ENCODE measurements around the gene COX18.

The COX18 gene

DNA sequence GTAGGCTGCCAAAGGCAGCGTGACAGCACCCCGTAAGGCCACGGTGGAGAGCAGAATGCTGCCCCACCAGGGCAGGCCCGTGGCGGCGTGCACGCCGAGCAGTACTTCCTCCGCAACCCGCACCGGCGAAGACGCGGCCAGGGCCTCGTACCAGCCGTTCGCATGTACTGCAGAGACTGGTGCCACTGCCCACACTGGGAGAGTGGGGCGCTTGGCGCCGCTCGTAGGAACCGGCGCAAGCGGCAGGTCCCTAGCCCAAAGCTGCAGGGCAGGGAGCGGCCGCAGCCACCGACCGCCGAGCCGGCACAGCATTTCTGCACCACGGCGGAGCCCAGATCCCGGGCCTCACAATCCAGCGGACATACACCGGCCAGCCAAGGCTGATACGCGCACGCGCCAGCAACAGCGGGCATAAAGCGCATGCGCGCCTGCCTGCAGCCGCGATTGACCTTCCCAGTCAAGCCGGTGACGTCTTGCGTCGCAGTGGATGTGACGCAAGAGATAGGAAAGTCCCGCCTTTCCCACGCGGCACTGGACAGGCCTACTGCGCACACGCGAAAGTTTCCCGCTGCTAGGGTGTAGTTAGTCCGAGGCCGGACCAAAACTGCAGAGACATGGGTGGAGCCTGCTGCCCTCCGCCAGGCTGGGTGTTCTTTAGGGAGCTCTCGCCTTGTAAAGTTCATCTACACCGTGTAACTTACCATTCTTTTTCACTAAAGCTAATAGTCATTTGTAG lies at the start of gene COX18:
Gene COX18, minus strand, starts transcription at position 379 of the 736 bp plus-strand sequence. Its CDS starts 67 bp downstream, at position 312.
- peak; percentile 94 for TF ChIP-seq Cebpa-rat (IDR thresholded peaks at IDR 0.05)
- Histone ChIP-seq H3K9ac (peak within 1 kb of the TSS; percentile 88), H3K27ac (peak within 1 kb of the TSS; percentile 91), H3K27me3 (no peaks in the 10 kb centered on the region), H3K9me3 (no peaks in the 10 kb centered on the region), H3K4me3 (peak within 1 kb of the TSS; percentile 74), H3K36me3 (peaks cover 7% of the 10 kb centered on the region), H3K4me2 (peak within 1 kb of the TSS; percentile 80), H3K4me1 (peaks cover 16% of the 10 kb centered on the region), H4K20me1 (no peaks in the 10 kb centered on the region)

DNA sequence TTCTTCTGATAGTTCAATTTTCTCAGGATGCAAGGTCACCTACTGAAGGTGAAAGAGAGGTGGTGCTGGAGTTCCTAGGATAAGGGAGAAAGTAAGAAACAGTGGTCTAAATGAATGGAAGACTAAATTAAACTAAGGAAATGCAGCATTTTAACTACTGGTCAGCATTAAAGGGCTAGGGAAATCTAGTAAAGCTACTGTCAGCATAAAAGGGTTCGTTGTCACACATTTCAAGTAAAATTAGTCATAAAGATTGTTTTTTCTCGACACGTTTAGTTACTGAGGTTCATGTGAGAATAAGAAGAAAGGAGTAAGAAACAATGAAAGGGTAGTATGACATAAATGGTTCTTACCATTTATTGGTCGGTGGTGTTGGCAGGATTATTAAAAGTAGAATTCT lies 40.0 kb upstream of the COX18 start:
- no peaks in the 10 kb centered on the region for H3K4me1 ChIP-seq
- no peaks in the 10 kb centered on the region for H4K20me1 ChIP-seq
- no peak overlapping the region for H3K4me2 ChIP-seq
- no peak overlapping the region for H3K4me3 ChIP-seq
- H3K9ac ChIP-seq, result no peak overlapping the region
- no peaks in the 10 kb centered on the region for H3K27me3 ChIP-seq
- no peak overlapping the region for H3K27ac ChIP-seq
- no peak for TF ChIP-seq Cebpa-rat (IDR thresholded peaks at IDR 0.05)
- no peaks in the 10 kb centered on the region for H3K9me3 ChIP-seq
- peaks cover 88% of the 10 kb centered on the region for H3K36me3 ChIP-seq

GRCh38 chr4:73104695-73105094 lies 35.2 kb upstream of the COX18 start:
- no peak overlapping the region for H3K27ac ChIP-seq
- peaks cover 86% of the 10 kb centered on the region for H3K36me3 ChIP-seq
- H3K4me3 ChIP-seq, result no peak overlapping the region
- H4K20me1 ChIP-seq, result no peaks in the 10 kb centered on the region
- no peak overlapping the region for H3K9ac ChIP-seq
- no peak for TF ChIP-seq Cebpa-rat (IDR thresholded peaks at IDR 0.05)
- no peaks in the 10 kb centered on the region for H3K9me3 ChIP-seq
- H3K27me3 ChIP-seq, result no peaks in the 10 kb centered on the region
- H3K4me2 ChIP-seq, result no peak overlapping the region
- no peaks in the 10 kb centered on the region for H3K4me1 ChIP-seq

DNA sequence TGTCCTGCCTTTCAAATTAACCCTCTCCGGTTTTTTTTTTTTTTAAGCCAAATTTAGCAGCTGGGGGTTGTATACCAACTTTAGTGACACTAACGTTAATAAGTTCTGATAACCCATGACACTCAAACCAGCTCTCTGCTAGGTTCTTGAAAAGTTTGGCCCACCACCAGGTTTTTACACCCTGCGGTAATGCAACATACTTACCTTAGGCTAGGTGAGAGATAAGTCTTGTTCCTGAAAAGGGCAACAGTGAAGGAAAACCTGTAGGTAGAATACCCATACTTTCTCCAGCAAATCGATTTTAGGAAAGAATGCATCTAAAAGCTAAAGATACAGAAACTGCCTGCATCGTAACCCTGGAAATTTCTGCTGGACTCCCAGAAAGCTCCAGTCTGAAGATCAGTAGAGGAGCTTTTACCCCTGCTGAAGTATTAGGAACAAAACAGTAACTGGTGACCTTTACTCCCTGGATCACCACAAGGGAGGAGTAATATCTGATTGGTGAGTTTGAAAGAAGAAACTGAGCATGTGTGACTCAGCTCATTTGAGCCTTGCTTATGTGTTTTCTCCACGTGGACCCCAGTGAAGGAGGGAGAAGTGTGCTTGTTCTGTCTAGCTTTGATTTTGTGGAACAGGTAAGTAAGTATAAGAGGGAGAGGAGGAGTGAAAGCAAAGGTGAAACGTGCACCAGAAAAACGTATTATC lies 34.4 kb upstream of the COX18 start:
- H3K4me1 ChIP-seq, result no peaks in the 10 kb centered on the region
- H3K36me3 ChIP-seq, result peaks cover 86% of the 10 kb centered on the region
- no peak overlapping the region for H3K4me2 ChIP-seq
- no peak overlapping the region for H3K4me3 ChIP-seq
- H3K27ac ChIP-seq, result no peak overlapping the region
- no peak for TF ChIP-seq Cebpa-rat (IDR thresholded peaks at IDR 0.05)
- H3K9ac ChIP-seq, result no peak overlapping the region
- H4K20me1 ChIP-seq, result no peaks in the 10 kb centered on the region
- H3K9me3 ChIP-seq, result no peaks in the 10 kb centered on the region
- H3K27me3 ChIP-seq, result no peaks in the 10 kb centered on the region

GRCh38 chr4:73099143-73099542 lies 29.6 kb upstream of the COX18 start:
- TF ChIP-seq Cebpa-rat (IDR thresholded peaks at IDR 0.05), result no peak
- Histone ChIP-seq H3K4me1 (no peaks in the 10 kb centered on the region), H3K9me3 (no peaks in the 10 kb centered on the region), H3K36me3 (peaks cover 81% of the 10 kb centered on the region), H3K27ac (no peak overlapping the region), H3K9ac (no peak overlapping the region), H3K27me3 (no peaks in the 10 kb centered on the region), H4K20me1 (no peaks in the 10 kb centered on the region), H3K4me3 (no peak overlapping the region), H3K4me2 (no peak overlapping the region)

GRCh38 chr4:73098713-73099112 lies 29.2 kb upstream of the COX18 start:
- Histone ChIP-seq H3K4me2 (no peak overlapping the region), H3K36me3 (peaks cover 80% of the 10 kb centered on the region), H3K4me3 (no peak overlapping the region), H3K9ac (no peak overlapping the region), H3K27me3 (no peaks in the 10 kb centered on the region), H3K27ac (no peak overlapping the region), H3K4me1 (no peaks in the 10 kb centered on the region), H4K20me1 (no peaks in the 10 kb centered on the region), H3K9me3 (no peaks in the 10 kb centered on the region)
- no peak for TF ChIP-seq Cebpa-rat (IDR thresholded peaks at IDR 0.05)

- Histone ChIP-seq H3K36me3 (peaks cover 85% of the 10 kb centered on the region), H3K27ac (no peak overlapping the region), H3K9me3 (no peaks in the 10 kb centered on the region), H3K4me3 (no peak overlapping the region), H4K20me1 (no peaks in the 10 kb centered on the region), H3K4me1 (no peaks in the 10 kb centered on the region), H3K4me2 (no peak overlapping the region), H3K27me3 (no peaks in the 10 kb centered on the region), H3K9ac (no peak overlapping the region)
- no peak for TF ChIP-seq Cebpa-rat (IDR thresholded peaks at IDR 0.05)
Observed at GRCh38 chr4:73098016-73098415, 28.5 kb upstream of the COX18 start.

DNA sequence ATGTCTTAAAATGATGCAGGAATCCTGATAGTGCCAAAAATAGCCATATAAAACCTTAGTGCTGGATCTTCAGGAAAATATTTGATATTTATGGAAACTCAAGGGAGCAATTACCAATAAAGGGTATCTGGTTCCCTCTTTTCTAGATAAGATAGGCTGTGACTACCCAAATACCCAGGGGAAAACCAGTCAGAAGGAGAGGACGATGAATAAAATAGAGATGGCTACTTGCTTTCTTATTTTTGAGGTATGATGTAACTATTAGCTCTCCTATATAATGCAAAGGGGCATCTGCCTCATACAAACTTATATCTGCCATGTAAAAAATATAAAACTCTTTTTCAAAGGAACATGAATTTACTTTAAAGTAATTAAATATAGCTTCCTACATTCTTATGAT lies 23.4 kb upstream of the COX18 start:
- Histone ChIP-seq H3K4me2 (no peak overlapping the region), H3K4me1 (no peaks in the 10 kb centered on the region), H4K20me1 (peaks cover 7% of the 10 kb centered on the region; the same call in 1 of the 2 replicates), H3K27me3 (no peaks in the 10 kb centered on the region), H3K27ac (no peak overlapping the region), H3K4me3 (no peak overlapping the region), H3K9ac (no peak overlapping the region), H3K36me3 (peaks cover 76% of the 10 kb centered on the region), H3K9me3 (no peaks in the 10 kb centered on the region)
- no peak for TF ChIP-seq Cebpa-rat (IDR thresholded peaks at IDR 0.05)

DNA sequence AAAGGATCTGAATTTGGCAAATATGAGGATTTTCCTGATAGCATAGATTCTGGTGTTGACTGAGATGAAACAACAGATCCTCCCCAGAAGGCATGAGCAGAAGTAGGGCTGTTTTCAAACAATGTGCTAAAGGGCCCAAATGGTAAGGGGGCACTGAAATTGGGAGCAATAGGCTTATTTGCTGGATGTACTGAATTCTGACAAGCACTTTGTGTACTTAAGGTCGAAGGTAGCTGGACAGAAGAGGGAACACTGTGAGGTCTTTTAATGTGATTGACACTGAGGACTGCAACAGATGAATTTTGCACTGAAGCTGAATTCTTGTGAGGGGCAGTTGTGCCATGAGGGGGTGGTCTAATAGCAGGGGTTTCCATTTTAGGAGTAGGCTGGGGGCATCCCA lies 21.2 kb upstream of the COX18 start:
- H3K4me2 ChIP-seq, result no peak overlapping the region
- H4K20me1 ChIP-seq, result peaks cover 18% of the 10 kb centered on the region
- H3K27ac ChIP-seq, result no peak overlapping the region
- no peaks in the 10 kb centered on the region for H3K27me3 ChIP-seq
- peaks cover 13% of the 10 kb centered on the region; the same call in 1 of the 2 replicates for H3K4me1 ChIP-seq
- no peaks in the 10 kb centered on the region for H3K9me3 ChIP-seq
- peaks cover 68% of the 10 kb centered on the region for H3K36me3 ChIP-seq
- TF ChIP-seq Cebpa-rat (IDR thresholded peaks at IDR 0.05), result no peak
- H3K4me3 ChIP-seq, result no peak overlapping the region
- H3K9ac ChIP-seq, result no peak overlapping the region

DNA sequence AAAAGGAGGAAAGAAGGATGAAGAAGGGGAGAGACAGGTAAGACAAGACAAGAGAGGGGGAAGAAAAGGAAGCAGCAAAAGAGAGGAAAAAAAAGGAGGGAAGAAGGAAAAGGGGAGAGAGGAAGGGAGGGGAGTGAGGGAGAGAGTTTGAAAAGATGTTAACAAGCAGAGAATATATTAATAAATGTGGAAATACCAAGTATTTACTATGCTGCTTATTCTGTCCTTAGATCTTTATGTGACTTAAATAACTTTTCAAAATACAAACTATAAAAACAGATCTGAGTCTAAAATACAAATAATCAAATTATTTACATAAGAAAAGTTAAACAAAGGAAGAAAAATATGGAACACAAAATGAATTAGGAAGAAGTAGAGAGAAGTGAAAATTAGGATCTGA lies 18.4 kb upstream of the COX18 start:
- Histone ChIP-seq H3K9ac (no peak overlapping the region), H3K27me3 (no peaks in the 10 kb centered on the region), H4K20me1 (peaks cover 23% of the 10 kb centered on the region), H3K36me3 (peaks cover 68% of the 10 kb centered on the region), H3K4me2 (no peak overlapping the region), H3K4me3 (no peak overlapping the region), H3K4me1 (peaks cover 14% of the 10 kb centered on the region; the same call in 1 of the 2 replicates), H3K9me3 (no peaks in the 10 kb centered on the region), H3K27ac (no peak overlapping the region)
- TF ChIP-seq Cebpa-rat (IDR thresholded peaks at IDR 0.05), result no peak
